WTC11 (cell line): ENCODE measurements around the gene KLC4. TPM values are rescaled to one million over a fixed set of nuclear protein-coding genes. Genes with fewer than 3 reads are reported as not detected.

Experiments used
- ATAC-seq: fragments of 200-7000 bp; cut with Tn5 transposase; 2 replicates; pipeline ENCODE4 v1.10.0; 2021; ENCODE audit warnings: mild to moderate bottlenecking, moderate library complexity
- CTCF ChIA-PET: fragments of 300-600 bp; sonication (Branson Sonifier 250); formaldehyde crosslinking; loops from one replicate; lab custom pipeline; 2021; ENCODE audit warnings: antibody characterized with exemption; lab: Charles Lee
- POLR2A ChIA-PET: fragments of 350-600 bp; sonication (Branson Sonifier 250); formaldehyde crosslinking; loops from one replicate; lab custom pipeline; 2021; ENCODE audit warnings: antibody characterized with exemption; lab: Charles Lee
- DNase-seq: peaks from one replicate; pipeline ENCODE4 v3.0.0; 2021; ENCODE audit warnings: low spot score
- H3K27ac Mint-ChIP-seq: 2 replicates; pipeline ENCODE4 v1.8.0; 2021; ENCODE audit warnings: mixed read lengths
- H3K27me3 Mint-ChIP-seq: 2 replicates; pipeline ENCODE4 v1.8.0; 2021; ENCODE audit warnings: low read depth, mild to moderate bottlenecking, moderate library complexity, mixed read lengths
- H3K36me3 Mint-ChIP-seq: 2 replicates; pipeline ENCODE4 v1.8.0; 2021; ENCODE audit warnings: mixed read lengths
- H3K4me1 Mint-ChIP-seq: 2 replicates; pipeline ENCODE4 v1.8.0; 2022; ENCODE audit warnings: mixed read lengths
- H3K4me3 Mint-ChIP-seq: 2 replicates; pipeline ENCODE4 v1.8.0; 2021; ENCODE audit warnings: mild to moderate bottlenecking, moderate library complexity, mixed read lengths
- H3K9me3 Mint-ChIP-seq: 2 replicates; pipeline ENCODE4 v1.8.0; 2021; ENCODE audit warnings: mixed read lengths
- ATF1 ChIP-seq: sonication (generic); formaldehyde crosslinking; IDR thresholded peaks from 2 replicates; pipeline ENCODE4 v1.8.1; 2023; ENCODE audit warnings: mild to moderate bottlenecking, moderate library complexity, missing genetic modification reagents
- CREM ChIP-seq: sonication (generic); formaldehyde crosslinking; IDR thresholded peaks from 2 replicates; pipeline ENCODE4 v1.8.1; 2022; ENCODE audit warnings: mild to moderate bottlenecking, missing genetic modification reagents, moderate library complexity
- CTCF ChIP-seq: fragments of 200-600 bp; IDR thresholded peaks from 2 replicates; pipeline ENCODE4 v1.8.0; 2022; ENCODE audit warnings: antibody characterized with exemption
- E2F1 ChIP-seq: sonication (generic); formaldehyde crosslinking; IDR thresholded peaks from 2 replicates; pipeline ENCODE4 v1.8.0; 2022; ENCODE audit warnings: mild to moderate bottlenecking, missing genetic modification reagents
- E2F4 ChIP-seq: sonication (generic); formaldehyde crosslinking; IDR thresholded peaks from 2 replicates; pipeline ENCODE4 v1.8.1; 2022; ENCODE audit warnings: low read depth, mild to moderate bottlenecking, moderate library complexity, missing genetic modification reagents, borderline replicate concordance
- EMX1 ChIP-seq: fragments of 250-450 bp; sonication (Bioruptor Pico); IDR thresholded peaks from 2 replicates; pipeline ENCODE4 v1.8.0; 2021; ENCODE audit warnings: mild to moderate bottlenecking
- ERG ChIP-seq: fragments of 250-450 bp; sonication (Bioruptor Pico); IDR thresholded peaks from 2 replicates; pipeline ENCODE4 v1.8.0; 2021; ENCODE audit warnings: mild to moderate bottlenecking
- ESRRA ChIP-seq: sonication (generic); formaldehyde crosslinking; IDR thresholded peaks from 2 replicates; pipeline ENCODE4 v1.8.1; 2022; ENCODE audit warnings: mild to moderate bottlenecking, missing genetic modification reagents, borderline replicate concordance
- JAZF1 ChIP-seq: fragments of 250-450 bp; sonication (Bioruptor Pico); IDR thresholded peaks from 2 replicates; pipeline ENCODE4 v1.9.0; 2021; ENCODE audit warnings: moderate library complexity, mild to moderate bottlenecking, inconsistent platforms
- MAX ChIP-seq: sonication (generic); formaldehyde crosslinking; IDR thresholded peaks from 2 replicates; pipeline ENCODE4 v1.8.0; 2022; ENCODE audit warnings: mild to moderate bottlenecking, missing genetic modification reagents
- MXD4 ChIP-seq: fragments of 250-450 bp; sonication (Bioruptor Pico); IDR thresholded peaks from 2 replicates; pipeline ENCODE4 v1.8.0; 2021; ENCODE audit warnings: mild to moderate bottlenecking, moderate library complexity, borderline replicate concordance
- NFYB ChIP-seq: sonication (generic); formaldehyde crosslinking; conservative IDR thresholded peaks from 2 replicates; pipeline ENCODE4 v1.8.0; 2022; ENCODE audit warnings: low read depth, missing genetic modification reagents
- PRRX2 ChIP-seq: fragments of 250-450 bp; sonication (Bioruptor Pico); IDR thresholded peaks from 2 replicates; pipeline ENCODE4 v1.8.0; 2021; ENCODE audit warnings: mild to moderate bottlenecking
- RELA ChIP-seq: sonication (generic); formaldehyde crosslinking; IDR thresholded peaks from 2 replicates; pipeline ENCODE4 v1.8.1; 2022; ENCODE audit warnings: missing genetic modification reagents, mild to moderate bottlenecking, borderline replicate concordance
- TEAD4 ChIP-seq: sonication (generic); formaldehyde crosslinking; IDR thresholded peaks from 2 replicates; pipeline ENCODE4 v1.8.0; 2022; ENCODE audit warnings: mild to moderate bottlenecking, missing genetic modification reagents
- USF1 ChIP-seq: sonication (generic); formaldehyde crosslinking; IDR thresholded peaks from 2 replicates; pipeline ENCODE4 v1.8.0; 2022; ENCODE audit warnings: mild to moderate bottlenecking, missing genetic modification reagents
- ZNF219 ChIP-seq: sonication (generic); formaldehyde crosslinking; IDR thresholded peaks from 2 replicates; pipeline ENCODE4 v1.8.0; 2023; ENCODE audit warnings: missing genetic modification reagents, mild to moderate bottlenecking, borderline replicate concordance
- ZNF232 ChIP-seq: sonication (generic); formaldehyde crosslinking; IDR thresholded peaks from 2 replicates; pipeline ENCODE4 v1.8.0; 2022; ENCODE audit warnings: mild to moderate bottlenecking, missing genetic modification reagents
- ZNF396 ChIP-seq: fragments of 250-450 bp; sonication (Bioruptor Pico); IDR thresholded peaks from 2 replicates; pipeline ENCODE4 v1.8.0; 2021; ENCODE audit warnings: mild to moderate bottlenecking, moderate library complexity, borderline replicate concordance
- ZNF532 ChIP-seq: fragments of 250-450 bp; sonication (Bioruptor Pico); IDR thresholded peaks from 2 replicates; pipeline ENCODE4 v1.9.0; 2021; ENCODE audit warnings: mild to moderate bottlenecking, borderline replicate concordance
- total RNA-seq: library from RNA; stranded (reverse); gene quantifications from 3 replicates; pipeline ENCODE4 v1.2.3, GENCODE V29; 2021

KLC4 gene
- total RNA-seq, 1 experiment from 2014 or later, result 35.7 TPM

- TF ChIP-seq ZNF532 (CRISPR knock-in tag), result no peak
- no peak for TF ChIP-seq TEAD4 (CRISPR knock-in tag)
- TF ChIP-seq ZNF232, result no peak
These were observed 42.5 kb upstream of the KLC4 start (continued) for GRCh38 chr6:43016943-43017334.

- H3K36me3 Mint-ChIP-seq, result peaks cover 27% of the 10 kb centered on the region
- H3K27ac Mint-ChIP-seq, result no peak overlapping the region
- peaks cover 20% of the 10 kb centered on the region for H3K4me1 Mint-ChIP-seq
- H3K27me3 Mint-ChIP-seq, result no peaks in the 10 kb centered on the region
- DNase-seq, result no peak
- no peak overlapping the region for H3K4me3 Mint-ChIP-seq
- POLR2A ChIA-PET, result no interaction called here
- no peaks in the 10 kb centered on the region for H3K9me3 Mint-ChIP-seq
- CTCF ChIA-PET, result interaction anchor here (1.2 kb wide), 1 partner anchor 55 kb away, joined by 3 read pairs; no protein-coding TSS in a partner anchor
- ATAC-seq, result no peak
- no peak for TF ChIP-seq EMX1 (CRISPR knock-in tag)
- TF ChIP-seq RELA, result no peak
- no peak for TF ChIP-seq MXD4 (CRISPR knock-in tag)
These were observed 40.3 kb upstream of the KLC4 start for GRCh38 chr6:43019152-43019551.

- H3K27ac Mint-ChIP-seq, result peak overlapping the region; percentile 85
- peaks cover 14% of the 10 kb centered on the region for H3K4me1 Mint-ChIP-seq
- ChIA-PET POLR2A (interaction anchor here (0.7 to 3.1 kb wide), 6 partner anchors 15 to 150 kb away, joined by 3 to 12 read pairs (median 4); partner anchors contain the start of genes CNPY3, CUL7, PPP2R5D and SRF), CTCF (interaction anchor here (1.1 to 2.9 kb wide), 5 partner anchors 33 to 154 kb away, joined by 3 to 18 read pairs (median 5); partner anchors contain the start of genes CUL7 and GNMT)
- H3K27me3 Mint-ChIP-seq, result no peaks in the 10 kb centered on the region
- peak overlapping the region; percentile 74 for H3K4me3 Mint-ChIP-seq
- no peak for DNase-seq
- H3K36me3 Mint-ChIP-seq, result peaks cover 37% of the 10 kb centered on the region
- no peaks in the 10 kb centered on the region for H3K9me3 Mint-ChIP-seq
- ATAC-seq, result no peak
- TF ChIP-seq ZNF396 (CRISPR knock-in tag), result no peak
- TF ChIP-seq MAX, result no peak
- TF ChIP-seq CREM (CRISPR knock-in tag), result no peak
- no peak for TF ChIP-seq USF1 (CRISPR knock-in tag)
- TF ChIP-seq E2F4 (CRISPR knock-in tag), result no peak
- TF ChIP-seq ZNF232, result no peak
- no peak for TF ChIP-seq JAZF1 (CRISPR knock-in tag)
- TF ChIP-seq PRRX2, result no peak
- no peak for TF ChIP-seq NFYB (CRISPR knock-in tag)
- TF ChIP-seq ESRRA (CRISPR knock-in tag), result no peak
- no peak for TF ChIP-seq E2F1 (CRISPR knock-in tag)
- TF ChIP-seq ZNF219, result no peak
- TF ChIP-seq ATF1 (CRISPR knock-in tag), result no peak
- TF ChIP-seq ERG (CRISPR knock-in tag), result no peak
- no peak for TF ChIP-seq CTCF
These were observed 39.3 kb upstream of the KLC4 start for GRCh38 chr6:43020052-43020705.
